Stimulated activated CD4-positive, alpha-beta T cell treated with anti-CD3 and anti-CD28 coated beads, Interleukin-12 subunit alpha, Interleukin-12 subunit beta, amount 100 ng/mL, for 48 hours (primary cell): ENCODE data around the gene CHKB.
A peak's percentile ranks its signal among the peaks of the same experiment; 100 is the strongest.

ENCODE experiments used
- DNase-seq, 3 donors: peaks; one replicate each; pipeline ENCODE4 v3.0.0-alpha.2; 2020; ENCODE audit warnings: low read depth in 2 of 3, low spot score in 1 of 3

The CHKB gene

GRCh38 chr22:50531962-50532674, 50.5 kb downstream of the CHKB start:
- DNase-seq, result no peak

- peak in 1 of 3 donors; percentile 72 for DNase-seq
Measured at GRCh38 chr22:50531546-50531961, 51.1 kb downstream of the CHKB start.

- DNase-seq, result peak; percentile 73 to 86 (median 74)
Measured at GRCh38 chr22:50530877-50531545, 51.6 kb downstream of the CHKB start.

- DNase-seq, result no peak
Measured at GRCh38 chr22:50530580-50530876, 52.1 kb downstream of the CHKB start.

- peak in 1 of 3 donors; percentile 70 for DNase-seq
Measured at GRCh38 chr22:50529897-50530579, 52.6 kb downstream of the CHKB start, which contains the start of gene TYMP. TSS of gene TYMP (minus strand) at chr22:50530012. CDS start at chr22:50529709, 303 bp downstream.

- DNase-seq, result no peak
Measured at GRCh38 chr22:50529416-50529896, 53.2 kb downstream of the CHKB start.
